ENCODE results near the gene MPPED2.

The MPPED2 gene

DNA sequence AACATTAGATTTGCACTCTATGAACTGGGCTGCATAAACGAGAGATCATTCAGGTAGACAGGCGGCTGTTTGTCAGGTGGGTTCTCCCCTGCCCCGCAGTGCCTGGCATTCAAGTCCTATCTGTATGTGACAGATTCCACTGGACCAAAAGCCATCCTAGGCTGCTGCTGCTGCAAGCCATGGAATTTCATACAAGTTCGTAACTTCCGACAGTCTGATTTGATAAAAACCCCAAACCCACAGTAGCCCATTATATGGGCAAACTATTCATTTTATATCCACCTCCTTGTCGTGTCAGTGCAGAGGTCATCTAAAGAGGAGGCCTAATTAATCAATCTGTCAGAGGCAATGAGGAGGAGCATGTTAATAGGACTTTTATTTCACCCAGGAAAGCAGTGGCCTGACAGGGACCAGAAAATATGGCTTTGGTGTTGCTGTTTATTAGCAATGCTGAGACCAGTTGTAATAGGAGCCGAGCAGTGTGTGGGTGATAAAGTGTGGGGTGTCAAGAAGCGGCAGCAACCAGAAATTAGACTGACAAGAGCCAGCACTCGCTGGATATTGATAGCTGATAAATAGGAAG, 139.0 kb downstream of the MPPED2 start:
- no peak for DNase-seq

DNA sequence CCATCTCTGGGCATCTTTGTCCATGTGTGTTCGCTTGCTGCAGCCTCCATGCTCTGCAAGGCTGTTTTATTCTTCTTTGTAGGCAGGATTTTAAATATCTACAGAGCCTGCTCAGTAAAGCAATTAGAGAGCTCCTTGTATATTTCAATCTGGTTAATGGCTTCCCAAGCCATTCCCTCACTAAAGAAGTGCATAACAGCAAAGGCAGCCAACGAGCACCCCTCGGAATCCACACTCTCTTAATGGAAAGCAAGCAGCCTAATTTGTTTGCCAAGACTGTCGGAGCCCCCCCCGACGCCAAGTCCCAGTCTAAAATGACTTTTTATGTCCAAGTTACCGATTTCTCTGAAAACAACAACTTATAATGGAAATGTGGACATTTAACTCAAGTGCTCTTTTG, 139.6 kb downstream of the MPPED2 start:
- DNase-seq: no peak

- DNase-seq: no peak
These were observed 141.1 kb downstream of the MPPED2 start for GRCh38 chr11:30445056-30445455.

DNA sequence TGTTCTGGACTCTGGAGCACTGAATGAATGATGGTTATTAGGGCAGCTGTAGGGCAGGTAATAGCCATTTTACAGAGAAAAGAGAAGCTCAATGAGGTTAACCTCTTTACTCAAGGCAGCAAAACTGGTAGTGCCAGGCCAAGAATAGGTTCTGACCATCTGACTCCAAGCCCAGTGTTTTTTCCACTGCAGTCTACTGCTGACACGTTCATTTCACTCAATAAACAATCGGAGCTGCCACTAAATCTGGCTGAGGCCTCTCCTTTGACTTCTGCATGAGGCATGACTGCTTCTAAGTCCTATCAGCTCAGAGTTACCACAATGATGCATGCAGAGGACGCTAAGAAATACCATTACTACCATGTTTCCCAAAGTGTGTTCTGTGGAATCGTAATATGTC, 145.6 kb downstream of the MPPED2 start:
- DNase-seq: no peak

GRCh38 chr11:30436801-30437200, 149.4 kb downstream of the MPPED2 start:
- DNase-seq: no peak

GRCh38 chr11:30435488-30435887, 150.7 kb downstream of the MPPED2 start:
- no peak for DNase-seq

GRCh38 chr11:30434901-30435300, 151.3 kb downstream of the MPPED2 start:
- DNase-seq: no peak

- no peak for DNase-seq
These were observed 152.3 kb downstream of the MPPED2 start for GRCh38 chr11:30433831-30434230.

- no peak for DNase-seq
These were observed 153.4 kb downstream of the MPPED2 start for GRCh38 chr11:30432716-30433115.

DNA sequence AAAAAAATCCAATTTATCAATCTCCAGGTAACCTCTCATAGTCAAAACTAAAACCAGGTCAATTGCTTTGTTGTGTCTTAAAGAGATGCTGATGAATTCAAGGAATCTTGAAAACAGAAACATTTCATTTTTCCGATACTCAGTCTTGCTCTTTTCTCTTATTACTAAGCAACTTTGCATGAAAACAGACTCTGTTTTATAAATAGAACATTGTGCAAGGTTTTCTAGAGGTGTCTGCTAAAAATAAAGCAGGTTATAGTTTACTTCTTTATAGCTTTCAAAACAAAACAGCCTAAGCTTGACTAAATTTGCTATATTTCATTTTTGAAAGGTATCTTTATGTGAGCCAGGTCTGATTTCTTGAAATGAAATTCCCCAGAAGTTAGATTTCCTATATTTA, 154.0 kb downstream of the MPPED2 start:
- DNase-seq: no peak

GRCh38 chr11:30431127-30431814, 154.9 kb downstream of the MPPED2 start:
- no peak for DNase-seq

GRCh38 chr11:30429550-30429949, 156.6 kb downstream of the MPPED2 start:
- no peak for DNase-seq

DNA sequence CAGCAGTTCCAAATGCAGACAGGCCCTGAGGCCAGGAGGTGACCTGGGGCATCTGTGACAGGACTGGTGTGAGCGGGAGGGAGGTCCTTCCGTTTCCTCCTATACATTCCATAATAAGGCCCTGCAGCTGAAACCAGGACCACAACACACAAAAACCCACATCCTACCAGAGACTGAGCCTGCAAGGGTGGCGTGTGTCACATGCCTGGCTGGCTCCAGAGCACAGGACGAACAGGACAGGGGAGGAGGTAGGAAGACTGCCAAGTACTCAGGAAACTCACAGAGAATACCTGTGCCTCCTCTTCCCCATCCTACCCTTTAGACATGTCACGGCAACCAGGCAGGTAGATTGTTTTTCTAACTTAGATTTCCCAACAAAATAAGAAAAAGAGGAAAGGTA, 159.4 kb downstream of the MPPED2 start:
- no peak for DNase-seq

DNA sequence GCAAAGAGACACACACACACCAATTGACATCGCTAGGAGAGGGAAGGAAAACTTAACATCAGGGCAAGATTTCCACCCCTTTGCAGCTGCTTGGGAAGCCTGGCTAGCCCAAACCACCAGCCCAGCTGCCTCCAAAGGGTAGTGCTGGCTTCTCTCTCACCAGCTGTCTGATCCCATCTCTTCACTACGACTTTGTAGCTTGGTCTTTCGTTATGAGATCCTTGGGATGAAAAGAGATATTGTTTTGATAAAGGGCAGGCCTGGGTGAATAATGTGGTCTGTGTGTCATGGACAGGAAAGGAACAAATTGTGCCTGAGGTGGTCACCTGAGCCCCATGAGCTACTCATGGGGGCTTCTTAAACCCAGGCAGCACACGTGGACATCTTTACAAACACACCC, 161.3 kb downstream of the MPPED2 start:
- no peak for DNase-seq

GRCh38 chr11:30424321-30424720, 161.8 kb downstream of the MPPED2 start:
- DNase-seq: no peak

DNA sequence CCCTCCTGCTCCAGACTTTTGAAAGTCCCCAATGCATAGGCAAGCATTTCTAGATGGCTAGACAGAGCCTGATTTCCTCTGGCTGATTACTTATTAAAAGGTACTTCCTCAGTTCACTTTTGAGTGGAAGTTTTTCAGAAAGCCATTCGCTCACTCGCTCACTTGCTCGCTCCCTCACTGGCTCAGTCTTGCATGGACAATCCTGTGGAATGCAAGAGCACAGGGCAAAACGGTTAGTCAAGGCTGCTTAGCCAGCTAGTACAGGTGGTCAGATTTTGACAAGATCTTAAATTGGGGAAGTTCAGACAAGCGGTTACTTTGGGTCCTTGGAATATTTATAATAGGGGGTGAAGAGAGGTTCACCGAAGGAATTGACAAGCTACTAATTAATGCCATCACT, 162.3 kb downstream of the MPPED2 start:
- DNase-seq: no peak

DNA sequence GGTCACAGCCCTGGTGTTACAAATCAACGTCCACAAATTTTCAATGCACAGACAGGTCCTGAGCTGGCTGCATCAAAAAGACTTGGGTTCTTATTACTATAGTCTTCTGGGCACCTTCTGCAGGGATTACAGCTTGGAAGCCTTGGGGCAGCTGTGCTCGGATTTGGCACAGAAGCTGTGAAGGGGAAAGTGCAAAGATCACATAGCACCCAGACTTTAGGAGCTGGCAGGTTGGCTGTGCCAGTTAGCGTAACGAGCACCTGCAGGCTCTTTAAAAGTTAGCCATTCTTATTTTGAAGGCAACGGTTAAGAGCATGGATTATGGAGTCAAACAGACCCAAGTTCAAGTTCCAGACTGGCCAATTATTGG, 162.9 kb downstream of the MPPED2 start:
- DNase-seq: no peak

GRCh38 chr11:30422447-30423278, 163.5 kb downstream of the MPPED2 start:
- DNase-seq: no peak

- DNase-seq: no peak
These were observed 165.8 kb downstream of the MPPED2 start for GRCh38 chr11:30420233-30420787.

DNA sequence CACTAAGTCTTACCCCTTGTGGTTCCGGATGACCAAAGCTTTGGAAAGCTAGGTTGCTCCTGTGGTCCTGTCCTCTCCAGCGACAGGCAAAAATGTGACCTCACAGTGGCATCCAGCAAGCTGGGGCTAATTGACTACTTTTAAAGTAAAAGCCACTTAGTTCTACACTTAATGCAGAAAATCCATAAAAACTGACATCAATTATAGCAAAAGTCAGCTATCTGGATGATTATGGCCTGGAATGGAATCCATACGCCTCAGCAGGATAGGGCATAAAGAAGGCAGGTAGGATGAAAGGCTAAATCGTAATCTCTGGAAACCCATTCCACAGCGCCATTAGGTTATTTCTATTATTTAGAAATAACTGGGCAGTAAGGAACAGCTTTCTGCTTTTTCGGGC, 171.3 kb downstream of the MPPED2 start:
- no peak for DNase-seq

GRCh38 chr11:30414244-30414643, 171.9 kb downstream of the MPPED2 start:
- DNase-seq: no peak

- DNase-seq: no peak
These were observed 173.6 kb downstream of the MPPED2 start for GRCh38 chr11:30412509-30412908.

DNA sequence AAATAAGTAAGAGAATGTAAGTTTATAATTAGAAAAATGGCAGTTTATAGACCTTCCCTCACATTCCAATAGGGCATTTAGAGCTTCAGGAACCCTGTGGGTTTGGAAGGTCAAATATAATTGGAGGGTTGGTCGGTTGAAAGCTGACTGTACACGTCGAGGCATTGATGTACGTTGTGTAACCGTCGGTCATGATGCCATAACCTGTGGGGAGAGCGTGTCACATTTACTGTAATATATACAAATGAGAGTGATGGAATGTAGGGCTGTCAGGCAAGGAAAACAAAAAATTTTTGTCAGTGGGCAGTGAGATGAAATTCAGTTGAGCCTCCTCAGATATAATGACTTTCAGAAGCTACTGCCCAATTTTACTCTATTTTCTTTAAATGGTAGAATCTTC, 174.8 kb downstream of the MPPED2 start:
- DNase-seq: no peak

Measured in OCI-M1 (cell line).